K562 (cell line): ENCODE results near the gene ADK. TPM values are rescaled to one million over a fixed set of nuclear protein-coding genes. Genes with fewer than 3 reads are reported as not detected.

Experiments used
- CCAR2 ChIP-seq: fragments of 200-400 bp; formaldehyde crosslinking; IDR thresholded peaks from 2 replicates; pipeline ENCODE4 v1.6.1; 2017; ENCODE audit warnings: mild to moderate bottlenecking, low read depth, low read length
- HSF4 ChIP-seq: fragments of 250-450 bp; sonication (Bioruptor Pico); IDR thresholded peaks from 2 replicates; pipeline ENCODE4 v2.1.2; 2022; ENCODE audit warnings: mild to moderate bottlenecking, moderate library complexity, borderline replicate concordance
- ILF3 ChIP-seq: fragments of 450-650 bp; IDR thresholded peaks from 2 replicates; pipeline ENCODE4 v1.6.1; 2018; ENCODE audit warnings: antibody characterized with exemption, mild to moderate bottlenecking, moderate library complexity, borderline replicate concordance
- KLF1 ChIP-seq: fragments of 450-650 bp; IDR thresholded peaks from 2 replicates; pipeline ENCODE4 v1.6.1; 2016; ENCODE audit warnings: missing genetic modification characterization, missing compliant biosample characterization
- MLLT1 ChIP-seq, 2 experiments: fragments of 450-650 bp; IDR thresholded peaks; 2 replicates each; pipeline ENCODE4 v1.6.1; 2016
- SMAD2 ChIP-seq: fragments of 150-350 bp; IDR thresholded peaks from 2 replicates; pipeline ENCODE4 v1.6.1; 2014; ENCODE audit warnings: low read depth, mild to moderate bottlenecking, low read length
- SREBF2 ChIP-seq: sonication (generic); formaldehyde crosslinking; IDR thresholded peaks from 2 replicates; pipeline ENCODE4 v1.4.0; 2020; ENCODE audit warnings: mild to moderate bottlenecking, missing genetic modification reagents
- STAT5B ChIP-seq: fragments of 250-450 bp; sonication (Bioruptor Pico); IDR thresholded peaks from 2 replicates; pipeline ENCODE4 v1.8.0; 2021; ENCODE audit warnings: mild to moderate bottlenecking, inconsistent platforms
- U2AF1 ChIP-seq: fragments of 200-400 bp; formaldehyde crosslinking; optimal IDR thresholded peaks from 2 replicates; pipeline ENCODE3; 2017; ENCODE audit warnings: mild to moderate bottlenecking, low read depth, low read length, moderate library complexity
- ZFP1 ChIP-seq: fragments of 450-650 bp; formaldehyde crosslinking; IDR thresholded peaks from 2 replicates; pipeline ENCODE4 v1.4.0; 2020; ENCODE audit warnings: mild to moderate bottlenecking, mixed read lengths
- ZNF274 ChIP-seq: IDR thresholded peaks from 2 replicates; pipeline ENCODE4 v1.6.1; 2011; ENCODE audit warnings: low read depth, mild to moderate bottlenecking, low read length, moderate library complexity, borderline replicate concordance
- ZNF561 ChIP-seq: fragments of 450-650 bp; formaldehyde crosslinking; conservative IDR thresholded peaks from 2 replicates; pipeline ENCODE4 v1.4.0; 2020; ENCODE audit warnings: mild to moderate bottlenecking, moderate library complexity
- ZNF77 ChIP-seq: fragments of 250-450 bp; sonication (Bioruptor Pico); IDR thresholded peaks from 2 replicates; pipeline ENCODE4 v1.5.0; 2020
- polyA plus RNA-seq, 8 experiments: library from polyadenylated mRNA; depleted of rRNA in 4 of 8; stranded (reverse) in 5 of 8; unstranded in 3 of 8; fragments of >200 nt; fragmentation: Nextera tagmentation in 2 of 8; fragmentation: Illumina TruSeq in 1 of 8; extraction: Ambion mirVana in 2 of 8; extraction: Trizol in 1 of 8; gene quantifications; 2 replicates each; pipeline versions ENCODE4 v1.2.1 to v1.2.3, GENCODE V29; 2011 to 2014; ENCODE audit warnings: inconsistent platforms in 1 of 8, missing spikeins in 1 of 8
- total RNA-seq, 7 experiments: library from RNA; depleted of rRNA in 6 of 7; stranded (reverse); fragments of >200 nt in 6 of 7; fragmentation: Illumina TruSeq in 2 of 7; extraction: Trizol in 2 of 7; gene quantifications; 2 replicates each; pipeline versions ENCODE4 v1.2.1 to v1.2.3, GENCODE V29; 2011 to 2021; ENCODE audit warnings: low replicate concordance in 1 of 7
- TF ChIP-seq, protein P1 (sequence below): IDR thresholded peaks from 2 replicates; pipeline ENCODE4 v1.6.1; 2014; ENCODE audit warnings: antibody characterized with exemption
- TF ChIP-seq, protein P2 (sequence below), 2 experiments: fragments of 450-650 bp; IDR thresholded peaks; 2 replicates each; pipeline ENCODE4 v1.6.1; 2018; ENCODE audit warnings: mild to moderate bottlenecking in 2 of 2, low read depth in 1 of 2; ENCODE audit not compliant: partially characterized antibody in 2 of 2
- TF ChIP-seq, protein P3 (sequence below): fragments of 450-650 bp; IDR thresholded peaks from 2 replicates; pipeline ENCODE4 v1.6.1; 2017; ENCODE audit warnings: antibody characterized with exemption, mild to moderate bottlenecking

Gene ADK
- total and polyA plus RNA-seq, 9 of the 15 experiments (the other 6 are each of a cell fraction or from before 2014, with no cell fraction given) = 54.2 to 97.8 (median 73.6) TPM

- TF ChIP-seq, protein P1, sequence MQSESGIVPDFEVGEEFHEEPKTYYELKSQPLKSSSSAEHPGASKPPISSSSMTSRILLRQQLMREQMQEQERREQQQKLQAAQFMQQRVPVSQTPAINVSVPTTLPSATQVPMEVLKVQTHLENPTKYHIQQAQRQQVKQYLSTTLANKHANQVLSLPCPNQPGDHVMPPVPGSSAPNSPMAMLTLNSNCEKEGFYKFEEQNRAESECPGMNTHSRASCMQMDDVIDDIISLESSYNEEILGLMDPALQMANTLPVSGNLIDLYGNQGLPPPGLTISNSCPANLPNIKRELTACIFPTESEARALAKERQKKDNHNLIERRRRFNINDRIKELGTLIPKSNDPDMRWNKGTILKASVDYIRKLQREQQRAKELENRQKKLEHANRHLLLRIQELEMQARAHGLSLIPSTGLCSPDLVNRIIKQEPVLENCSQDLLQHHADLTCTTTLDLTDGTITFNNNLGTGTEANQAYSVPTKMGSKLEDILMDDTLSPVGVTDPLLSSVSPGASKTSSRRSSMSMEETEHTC = no peak
- no peak for TF ChIP-seq MLLT1 (IDR thresholded peaks at IDR 0.05)
- TF ChIP-seq U2AF1 = no peak
- TF ChIP-seq, protein P2, sequence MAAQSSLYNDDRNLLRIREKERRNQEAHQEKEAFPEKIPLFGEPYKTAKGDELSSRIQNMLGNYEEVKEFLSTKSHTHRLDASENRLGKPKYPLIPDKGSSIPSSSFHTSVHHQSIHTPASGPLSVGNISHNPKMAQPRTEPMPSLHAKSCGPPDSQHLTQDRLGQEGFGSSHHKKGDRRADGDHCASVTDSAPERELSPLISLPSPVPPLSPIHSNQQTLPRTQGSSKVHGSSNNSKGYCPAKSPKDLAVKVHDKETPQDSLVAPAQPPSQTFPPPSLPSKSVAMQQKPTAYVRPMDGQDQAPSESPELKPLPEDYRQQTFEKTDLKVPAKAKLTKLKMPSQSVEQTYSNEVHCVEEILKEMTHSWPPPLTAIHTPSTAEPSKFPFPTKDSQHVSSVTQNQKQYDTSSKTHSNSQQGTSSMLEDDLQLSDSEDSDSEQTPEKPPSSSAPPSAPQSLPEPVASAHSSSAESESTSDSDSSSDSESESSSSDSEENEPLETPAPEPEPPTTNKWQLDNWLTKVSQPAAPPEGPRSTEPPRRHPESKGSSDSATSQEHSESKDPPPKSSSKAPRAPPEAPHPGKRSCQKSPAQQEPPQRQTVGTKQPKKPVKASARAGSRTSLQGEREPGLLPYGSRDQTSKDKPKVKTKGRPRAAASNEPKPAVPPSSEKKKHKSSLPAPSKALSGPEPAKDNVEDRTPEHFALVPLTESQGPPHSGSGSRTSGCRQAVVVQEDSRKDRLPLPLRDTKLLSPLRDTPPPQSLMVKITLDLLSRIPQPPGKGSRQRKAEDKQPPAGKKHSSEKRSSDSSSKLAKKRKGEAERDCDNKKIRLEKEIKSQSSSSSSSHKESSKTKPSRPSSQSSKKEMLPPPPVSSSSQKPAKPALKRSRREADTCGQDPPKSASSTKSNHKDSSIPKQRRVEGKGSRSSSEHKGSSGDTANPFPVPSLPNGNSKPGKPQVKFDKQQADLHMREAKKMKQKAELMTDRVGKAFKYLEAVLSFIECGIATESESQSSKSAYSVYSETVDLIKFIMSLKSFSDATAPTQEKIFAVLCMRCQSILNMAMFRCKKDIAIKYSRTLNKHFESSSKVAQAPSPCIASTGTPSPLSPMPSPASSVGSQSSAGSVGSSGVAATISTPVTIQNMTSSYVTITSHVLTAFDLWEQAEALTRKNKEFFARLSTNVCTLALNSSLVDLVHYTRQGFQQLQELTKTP (IDR thresholded peaks at IDR 0.05; ENCODE audit: low read depth in 1 of 2, partially characterized antibody in 2 of 2) = no peak
- TF ChIP-seq ZNF77 (CRISPR knock-in tag) = no peak
- TF ChIP-seq, protein P3, sequence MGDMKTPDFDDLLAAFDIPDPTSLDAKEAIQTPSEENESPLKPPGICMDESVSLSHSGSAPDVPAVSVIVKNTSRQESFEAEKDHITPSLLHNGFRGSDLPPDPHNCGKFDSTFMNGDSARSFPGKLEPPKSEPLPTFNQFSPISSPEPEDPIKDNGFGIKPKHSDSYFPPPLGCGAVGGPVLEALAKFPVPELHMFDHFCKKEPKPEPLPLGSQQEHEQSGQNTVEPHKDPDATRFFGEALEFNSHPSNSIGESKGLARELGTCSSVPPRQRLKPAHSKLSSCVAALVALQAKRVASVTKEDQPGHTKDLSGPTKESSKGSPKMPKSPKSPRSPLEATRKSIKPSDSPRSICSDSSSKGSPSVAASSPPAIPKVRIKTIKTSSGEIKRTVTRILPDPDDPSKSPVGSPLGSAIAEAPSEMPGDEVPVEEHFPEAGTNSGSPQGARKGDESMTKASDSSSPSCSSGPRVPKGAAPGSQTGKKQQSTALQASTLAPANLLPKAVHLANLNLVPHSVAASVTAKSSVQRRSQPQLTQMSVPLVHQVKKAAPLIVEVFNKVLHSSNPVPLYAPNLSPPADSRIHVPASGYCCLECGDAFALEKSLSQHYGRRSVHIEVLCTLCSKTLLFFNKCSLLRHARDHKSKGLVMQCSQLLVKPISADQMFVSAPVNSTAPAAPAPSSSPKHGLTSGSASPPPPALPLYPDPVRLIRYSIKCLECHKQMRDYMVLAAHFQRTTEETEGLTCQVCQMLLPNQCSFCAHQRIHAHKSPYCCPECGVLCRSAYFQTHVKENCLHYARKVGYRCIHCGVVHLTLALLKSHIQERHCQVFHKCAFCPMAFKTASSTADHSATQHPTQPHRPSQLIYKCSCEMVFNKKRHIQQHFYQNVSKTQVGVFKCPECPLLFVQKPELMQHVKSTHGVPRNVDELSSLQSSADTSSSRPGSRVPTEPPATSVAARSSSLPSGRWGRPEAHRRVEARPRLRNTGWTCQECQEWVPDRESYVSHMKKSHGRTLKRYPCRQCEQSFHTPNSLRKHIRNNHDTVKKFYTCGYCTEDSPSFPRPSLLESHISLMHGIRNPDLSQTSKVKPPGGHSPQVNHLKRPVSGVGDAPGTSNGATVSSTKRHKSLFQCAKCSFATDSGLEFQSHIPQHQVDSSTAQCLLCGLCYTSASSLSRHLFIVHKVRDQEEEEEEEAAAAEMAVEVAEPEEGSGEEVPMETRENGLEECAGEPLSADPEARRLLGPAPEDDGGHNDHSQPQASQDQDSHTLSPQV = peak; percentile 57; the same call in 1 of the 2 replicates
- TF ChIP-seq SMAD2 = no peak
- TF ChIP-seq KLF1 (tag) = no peak
- no peak for TF ChIP-seq STAT5B (CRISPR knock-in tag)
- TF ChIP-seq ZFP1 (CRISPR knock-in tag) = no peak
- 0 out of 2 replicates have a peak, but pooled peaks have one; percentile 25 for TF ChIP-seq ZNF274
- no peak for TF ChIP-seq SREBF2 (CRISPR knock-in tag)
- no peak for TF ChIP-seq HSF4 (CRISPR knock-in tag)
- no peak for TF ChIP-seq ILF3
- no peak for TF ChIP-seq CCAR2
- TF ChIP-seq ZNF561 (CRISPR knock-in tag) = no peak
These were observed at the start of gene ADK (continued) for GRCh38 chr10:74150990-74151878.
